ENCODE results near the gene ITFG1.
A peak's percentile ranks its signal among the peaks of the same experiment; 100 is the strongest.
"Not testable (repeated sequence)": the region's sequence is repeated elsewhere in the genome, so short reads cannot be mapped to it uniquely, and the experiment has no call there.

ITFG1 gene

GRCh38 chr16:47473004-47473403 lies 12.1 kb upstream of the ITFG1 start:
- DNase-seq, result not testable (repeated sequence)

GRCh38 chr16:47470810-47471209 lies 9.9 kb upstream of the ITFG1 start:
- no peak for DNase-seq

GRCh38 chr16:47470211-47470610 lies 9.3 kb upstream of the ITFG1 start:
- DNase-seq, result no peak

GRCh38 chr16:47469227-47469626 lies 8.4 kb upstream of the ITFG1 start:
- no peak for DNase-seq

- not testable (repeated sequence) for DNase-seq
These were observed 7.3 kb upstream of the ITFG1 start for GRCh38 chr16:47468070-47468689.

GRCh38 chr16:47467501-47467900 lies 6.6 kb upstream of the ITFG1 start:
- no peak for DNase-seq

- DNase-seq, result no peak
These were observed 5.2 kb upstream of the ITFG1 start for GRCh38 chr16:47465919-47466630.

- no peak for DNase-seq
These were observed 3.1 kb upstream of the ITFG1 start for GRCh38 chr16:47463771-47464624.

- no peak for DNase-seq
These were observed 869 bp upstream of the ITFG1 start for GRCh38 chr16:47461598-47462266.

- no peak for DNase-seq
These were observed 528 bp downstream of the ITFG1 start for GRCh38 chr16:47460359-47460710.

- DNase-seq, result no peak
These were observed 1.3 kb downstream of the ITFG1 start for GRCh38 chr16:47459603-47460002.

- DNase-seq, result no peak
These were observed 2.5 kb downstream of the ITFG1 start for GRCh38 chr16:47458331-47458730.

- no peak for DNase-seq
These were observed 11.1 kb downstream of the ITFG1 start for GRCh38 chr16:47449788-47450187.

GRCh38 chr16:47448830-47449575 lies 11.9 kb downstream of the ITFG1 start:
- DNase-seq, result no peak

GRCh38 chr16:47446431-47446830 lies 14.4 kb downstream of the ITFG1 start:
- DNase-seq, result no peak

- not testable (repeated sequence) for DNase-seq
These were observed 18.0 kb downstream of the ITFG1 start for GRCh38 chr16:47442884-47443283.

GRCh38 chr16:47440066-47440465 lies 20.8 kb downstream of the ITFG1 start:
- not testable (repeated sequence) for DNase-seq

- DNase-seq, result not testable (repeated sequence)
These were observed 26.6 kb downstream of the ITFG1 start for GRCh38 chr16:47434274-47434673.

- peak; percentile 15 to 16 for DNase-seq
These were observed 28.9 kb downstream of the ITFG1 start for GRCh38 chr16:47431960-47432359.

- DNase-seq, result no peak
These were observed 34.1 kb downstream of the ITFG1 start for GRCh38 chr16:47426806-47427205.

- no peak for DNase-seq
These were observed 36.0 kb downstream of the ITFG1 start for GRCh38 chr16:47424846-47425245.

GRCh38 chr16:47416869-47417268 lies 44.0 kb downstream of the ITFG1 start:
- no peak for DNase-seq

GRCh38 chr16:47413041-47413440 lies 47.8 kb downstream of the ITFG1 start:
- no peak for DNase-seq

Measured in NCI-H1930 (cell line).